ENCODE data around the gene ORM2. TPM values are rescaled to one million over a fixed set of nuclear protein-coding genes. Genes with fewer than 3 reads are reported as not detected.

Gene ORM2
- total RNA-seq, 1 experiment from 2014 or later = 0.59 TPM

- Histone ChIP-seq H3K4me2 (ENCODE audit: low read length) (no peak overlapping the region), H3K27ac (ENCODE audit: low read depth, low read length) (no peak overlapping the region), H3K4me3 (replicated peaks in 1 of 2; ENCODE audit: low read depth in 1 of 2, low read length in 2 of 2) (no peak overlapping the region), H2AFZ (ENCODE audit: low read depth, low read length, poor library complexity, severe bottlenecking) (no peak overlapping the region), H3K9me3 (ENCODE audit: control insufficient read depth in 1 of 2, insufficient read depth in 1 of 2, low read depth in 1 of 2, low read length in 2 of 2) (no peaks in the 10 kb centered on the region), H3K27me3 (ENCODE audit: insufficient read depth, low read length) (no peaks in the 10 kb centered on the region), H3K79me2 (ENCODE audit: insufficient read depth, low read length) (no peaks in the 10 kb centered on the region), H3K9ac (ENCODE audit: low read length) (no peak overlapping the region), H4K20me1 (ENCODE audit: insufficient read depth) (no peaks in the 10 kb centered on the region), H3K4me1 (ENCODE audit: control insufficient read depth in 1 of 2, insufficient read depth in 2 of 2, low read length in 2 of 2) (peaks cover 0 to 8% of the 10 kb centered on the region in 2 experiments; a peak in 2 of 4 replicates), H3K36me3 (ENCODE audit: control insufficient read depth in 1 of 2, insufficient read depth in 2 of 2, low read length in 2 of 2) (no peaks in the 10 kb centered on the region), H3K9me2 (ENCODE audit: insufficient read depth) (no peaks in the 10 kb centered on the region)
- intact Hi-C loops (cut with micrococcal nuclease) = no loop called here
- POLR2A ChIA-PET = no interaction called here
- no peak for DNase-seq (ENCODE audit: low read depth, low spot score)
- no peak for TF ChIP-seq EGR1 (IDR thresholded peaks at IDR 0.05; ENCODE audit: low read depth)
- TF ChIP-seq ZNF274 (IDR thresholded peaks at IDR 0.05; ENCODE audit: low read depth, low read length) = no peak
- no peak for TF ChIP-seq JUND (IDR thresholded peaks at IDR 0.05)
- TF ChIP-seq SP1 (IDR thresholded peaks at IDR 0.05; ENCODE audit: low read depth) = no peak
- TF ChIP-seq EZH2 (IDR thresholded peaks at IDR 0.05) = no peak
- no peak for TF ChIP-seq EZH2phosphoT487 (IDR thresholded peaks at IDR 0.05; ENCODE audit: borderline replicate concordance)
- no peak for TF ChIP-seq TCF7L2 (IDR thresholded peaks at IDR 0.05; ENCODE audit: borderline replicate concordance, extremely low read depth, insufficient read depth, insufficient read length)
- TF ChIP-seq, protein P1, sequence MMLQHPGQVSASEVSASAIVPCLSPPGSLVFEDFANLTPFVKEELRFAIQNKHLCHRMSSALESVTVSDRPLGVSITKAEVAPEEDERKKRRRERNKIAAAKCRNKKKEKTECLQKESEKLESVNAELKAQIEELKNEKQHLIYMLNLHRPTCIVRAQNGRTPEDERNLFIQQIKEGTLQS (IDR thresholded peaks at IDR 0.05) = no peak
- TF ChIP-seq, protein P2, sequence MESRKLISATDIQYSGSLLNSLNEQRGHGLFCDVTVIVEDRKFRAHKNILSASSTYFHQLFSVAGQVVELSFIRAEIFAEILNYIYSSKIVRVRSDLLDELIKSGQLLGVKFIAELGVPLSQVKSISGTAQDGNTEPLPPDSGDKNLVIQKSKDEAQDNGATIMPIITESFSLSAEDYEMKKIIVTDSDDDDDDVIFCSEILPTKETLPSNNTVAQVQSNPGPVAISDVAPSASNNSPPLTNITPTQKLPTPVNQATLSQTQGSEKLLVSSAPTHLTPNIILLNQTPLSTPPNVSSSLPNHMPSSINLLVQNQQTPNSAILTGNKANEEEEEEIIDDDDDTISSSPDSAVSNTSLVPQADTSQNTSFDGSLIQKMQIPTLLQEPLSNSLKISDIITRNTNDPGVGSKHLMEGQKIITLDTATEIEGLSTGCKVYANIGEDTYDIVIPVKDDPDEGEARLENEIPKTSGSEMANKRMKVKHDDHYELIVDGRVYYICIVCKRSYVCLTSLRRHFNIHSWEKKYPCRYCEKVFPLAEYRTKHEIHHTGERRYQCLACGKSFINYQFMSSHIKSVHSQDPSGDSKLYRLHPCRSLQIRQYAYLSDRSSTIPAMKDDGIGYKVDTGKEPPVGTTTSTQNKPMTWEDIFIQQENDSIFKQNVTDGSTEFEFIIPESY (IDR thresholded peaks at IDR 0.05; ENCODE audit: extremely low read depth, insufficient replicate concordance, low read length) = no peak
- TF ChIP-seq REST (IDR thresholded peaks at IDR 0.05; ENCODE audit: low read depth) = no peak
- no peak for TF ChIP-seq FOSL1 (IDR thresholded peaks at IDR 0.05; ENCODE audit: low read depth)
- no peak for TF ChIP-seq YY1 (IDR thresholded peaks at IDR 0.05; ENCODE audit: extremely low read depth, insufficient replicate concordance, low read depth, low read length)
- no peak for TF ChIP-seq POLR2A (IDR thresholded peaks at IDR 0.05; ENCODE audit: borderline replicate concordance, extremely low read depth, insufficient read depth, insufficient read length)
- no peak for TF ChIP-seq MAX (IDR thresholded peaks at IDR 0.05)
- no peak for TF ChIP-seq CEBPB (IDR thresholded peaks at IDR 0.05; ENCODE audit: low read depth)
- no peak for TF ChIP-seq SIN3A (IDR thresholded peaks at IDR 0.05; ENCODE audit: low read depth)
- no peak for TF ChIP-seq RAD21 (IDR thresholded peaks at IDR 0.05; ENCODE audit: low read depth)
- TF ChIP-seq ELF1 (IDR thresholded peaks at IDR 0.05; ENCODE audit: borderline replicate concordance, low read depth) = no peak
- TF ChIP-seq POLR2AphosphoS5 (IDR thresholded peaks at IDR 0.05; ENCODE audit: low read depth, low read length) = no peak
- no TSS peak for BruUV-seq (replicated peaks)
- CTCF ChIA-PET = no interaction called here
- ATAC-seq = no peak
- RAD21 ChIA-PET (ENCODE audit: low non-redundant PET in 1 of 2, low total read pairs in 2 of 2, uncharacterized antibody in 2 of 2, unreplicated experiment in 2 of 2) = no interaction called here
Measured at GRCh38 chr9:114367366-114367765, 37.7 kb downstream of the ORM2 start.
